PFSK-1 (cell line): Measurements from ENCODE around the gene HESX1.

ENCODE experiments used
- POLR2AphosphoS5 ChIP-seq: IDR thresholded peaks from 2 replicates; pipeline ENCODE4 v1.6.1; 2012; ENCODE audit warnings: low read depth, mild to moderate bottlenecking, control low read depth, low read length, moderate library complexity
- REST ChIP-seq, 2 experiments: IDR thresholded peaks; 2 replicates each; pipeline versions ENCODE4 v1.6.1 to v1.8.0; 2011 to 2012; ENCODE audit warnings: low read depth in 2 of 2, low read length in 2 of 2, control low read depth in 1 of 2, inconsistent platforms in 1 of 2, mild to moderate bottlenecking in 1 of 2, moderate library complexity in 1 of 2; ENCODE audit not compliant: insufficient read depth in 1 of 2
- SIN3A ChIP-seq: IDR thresholded peaks from 2 replicates; pipeline ENCODE4 v1.6.1; 2012; ENCODE audit warnings: mild to moderate bottlenecking, low read length, moderate library complexity, borderline replicate concordance; ENCODE audit not compliant: insufficient read depth
- TAF1 ChIP-seq: IDR thresholded peaks from 2 replicates; pipeline ENCODE4 v1.6.1; 2012; ENCODE audit warnings: low read length, control low read depth, borderline replicate concordance; ENCODE audit not compliant: insufficient read depth

- no peak for TF ChIP-seq POLR2AphosphoS5
- TF ChIP-seq TAF1 = no peak
- no peak for TF ChIP-seq SIN3A
- TF ChIP-seq REST (IDR thresholded peaks at IDR 0.05; ENCODE audit: insufficient read depth in 1 of 2, low read depth in 2 of 2, low read length in 2 of 2) = no peak
Observed at GRCh38 chr3:57158325-57158724, 41.5 kb downstream of the HESX1 start.
